H9 (cell line): ENCODE data around the gene YPEL3. TPM values are rescaled to one million over a fixed set of nuclear protein-coding genes. Genes with fewer than 3 reads are reported as not detected.

Experiments used
- DNase-seq: peaks from one replicate; pipeline ENCODE4 v3.0.0-alpha.2; 2017
- H2AFZ ChIP-seq: one replicate; pipeline ENCODE4 v1.6.1; 2013; ENCODE audit warnings: mild to moderate bottlenecking, low read length, control low read depth, moderate library complexity
- H2AK5ac ChIP-seq: 2 replicates; pipeline ENCODE4 v1.6.1; 2013; ENCODE audit warnings: low read length, control low read depth, mixed read lengths; ENCODE audit not compliant: insufficient read length
- H2BK120ac ChIP-seq: one replicate; pipeline ENCODE4 v1.6.1; 2013; ENCODE audit warnings: low read depth, mild to moderate bottlenecking, low read length, control low read depth, inconsistent platforms; ENCODE audit not compliant: poor library complexity, severe bottlenecking
- H2BK12ac ChIP-seq: 2 replicates; pipeline ENCODE4 v1.6.1; 2013; ENCODE audit warnings: low read length, control low read depth, mixed read lengths, low read depth; ENCODE audit not compliant: insufficient read length
- H2BK15ac ChIP-seq: 2 replicates; pipeline ENCODE4 v1.6.1; 2013; ENCODE audit warnings: low read depth, low read length, control low read depth
- H2BK20ac ChIP-seq: one replicate; pipeline ENCODE4 v1.6.1; 2013; ENCODE audit warnings: low read depth, mild to moderate bottlenecking, low read length, control low read depth, inconsistent platforms; ENCODE audit not compliant: poor library complexity, severe bottlenecking
- H2BK5ac ChIP-seq: 2 replicates; pipeline ENCODE4 v1.6.1; 2013; ENCODE audit warnings: low read length, control low read depth, mixed read lengths; ENCODE audit not compliant: insufficient read length
- H3K14ac ChIP-seq: 2 replicates; pipeline ENCODE4 v1.6.1; 2013; ENCODE audit warnings: low read length, control low read depth; ENCODE audit not compliant: insufficient read depth
- H3K18ac ChIP-seq: 2 replicates; pipeline ENCODE4 v1.6.1; 2013; ENCODE audit warnings: low read depth, mild to moderate bottlenecking, mixed read lengths, low read length, control low read depth; ENCODE audit not compliant: insufficient read length
- H3K23ac ChIP-seq: 2 replicates; pipeline ENCODE4 v1.6.1; 2013; ENCODE audit warnings: low read length, control low read depth, mixed read lengths, low read depth; ENCODE audit not compliant: insufficient read length
- H3K23me2 ChIP-seq: 2 replicates; pipeline ENCODE4 v1.6.1; 2013; ENCODE audit warnings: low read depth, mild to moderate bottlenecking, mixed read lengths, low read length, control low read depth; ENCODE audit not compliant: insufficient read length, poor library complexity, severe bottlenecking
- H3K27ac ChIP-seq: 2 replicates; pipeline ENCODE4 v1.5.1; 2013; ENCODE audit warnings: low read length, control low read depth, mixed read lengths, low read depth; ENCODE audit not compliant: insufficient read length
- H3K27me3 ChIP-seq: 2 replicates; pipeline ENCODE4 v1.6.1; 2013; ENCODE audit warnings: low read length, control low read depth, inconsistent platforms; ENCODE audit not compliant: insufficient read depth
- H3K4ac ChIP-seq: 2 replicates; pipeline ENCODE4 v1.6.1; 2013; ENCODE audit warnings: low read depth, mild to moderate bottlenecking, control low read depth, inconsistent platforms, low read length, moderate library complexity
- H3K4me1 ChIP-seq: 2 replicates; pipeline ENCODE4 v1.6.1; 2013; ENCODE audit warnings: low read length, control low read depth, inconsistent platforms; ENCODE audit not compliant: insufficient read depth
- H3K4me2 ChIP-seq: 2 replicates; pipeline ENCODE4 v1.6.1; 2013; ENCODE audit warnings: low read length, control low read depth, mixed read lengths; ENCODE audit not compliant: insufficient read length, insufficient read depth
- H3K56ac ChIP-seq: 2 replicates; pipeline ENCODE4 v1.6.1; 2013; ENCODE audit warnings: low read depth, mild to moderate bottlenecking, mixed read lengths, low read length, control low read depth; ENCODE audit not compliant: insufficient read length
- H3K79me1 ChIP-seq: 2 replicates; pipeline ENCODE4 v1.6.1; 2013; ENCODE audit warnings: low read depth, mild to moderate bottlenecking, moderate library complexity, low read length, control low read depth, inconsistent platforms; ENCODE audit not compliant: insufficient read depth, poor library complexity, severe bottlenecking
- H3K79me2 ChIP-seq: 2 replicates; pipeline ENCODE4 v1.6.1; 2013; ENCODE audit warnings: low read length, control low read depth, inconsistent platforms; ENCODE audit not compliant: insufficient read depth
- H3K9ac ChIP-seq: 2 replicates; pipeline ENCODE4 v1.6.1; 2013; ENCODE audit warnings: low read length, control low read depth, mixed read lengths; ENCODE audit not compliant: insufficient read length; ENCODE audit errors: extremely low read depth
- H3K9me3 ChIP-seq: one replicate; pipeline ENCODE4 v1.6.1; 2013; ENCODE audit warnings: low read depth, low read length, inconsistent platforms; ENCODE audit not compliant: control insufficient read depth
- H3T11ph ChIP-seq: one replicate; pipeline ENCODE4 v1.6.1; 2013; ENCODE audit warnings: mild to moderate bottlenecking, low read length, control low read depth, inconsistent platforms
- H4K20me1 ChIP-seq: one replicate; pipeline ENCODE4 v1.6.1; 2013; ENCODE audit not compliant: control insufficient read depth, insufficient read length, insufficient read depth
- H4K5ac ChIP-seq: 2 replicates; pipeline ENCODE4 v1.6.1; 2013; ENCODE audit warnings: low read depth, mild to moderate bottlenecking, mixed read lengths, low read length, control low read depth; ENCODE audit not compliant: insufficient read length
- H4K8ac ChIP-seq: replicated peaks from 2 replicates; pipeline ENCODE4 v1.6.1; 2013; ENCODE audit warnings: low read length, control low read depth, mixed read lengths, low read depth; ENCODE audit not compliant: insufficient read length
- H4K91ac ChIP-seq: 2 replicates; pipeline ENCODE4 v1.6.1; 2013; ENCODE audit warnings: low read depth, mild to moderate bottlenecking, moderate library complexity, mixed read lengths, low read length, control low read depth; ENCODE audit not compliant: insufficient read length
- H3K27ac Mint-ChIP-seq, 3 experiments: 2 replicates in 2 of 3; 3 replicates in 1 of 3; pipeline ENCODE4 v1.8.0; 2020 to 2021; ENCODE audit warnings: mixed read lengths in 3 of 3, mild to moderate bottlenecking in 1 of 3, moderate library complexity in 1 of 3
- H3K27me3 Mint-ChIP-seq: 2 replicates; pipeline ENCODE4 v1.8.0; 2021; ENCODE audit warnings: low read depth, mild to moderate bottlenecking, moderate library complexity, mixed read lengths
- H3K36me3 Mint-ChIP-seq, 3 experiments: 2 replicates in 2 of 3; 3 replicates in 1 of 3; pipeline ENCODE4 v1.8.0; 2020 to 2021; ENCODE audit warnings: low read depth in 3 of 3, mixed read lengths in 3 of 3; ENCODE audit not compliant: insufficient read depth in 1 of 3
- H3K4me1 Mint-ChIP-seq, 2 experiments: 2 replicates each; pipeline ENCODE4 v1.8.0; 2020; ENCODE audit warnings: mixed read lengths in 2 of 2
- H3K4me3 Mint-ChIP-seq, 2 experiments: 2 replicates in 1 of 2; 3 replicates in 1 of 2; pipeline ENCODE4 v1.8.0; 2020 to 2021; ENCODE audit warnings: mild to moderate bottlenecking in 2 of 2, mixed read lengths in 2 of 2, moderate library complexity in 1 of 2
- H3K9me3 Mint-ChIP-seq, 2 experiments: 2 replicates in 1 of 2; 3 replicates in 1 of 2; pipeline ENCODE4 v1.8.0; 2020; ENCODE audit warnings: mild to moderate bottlenecking in 2 of 2, mixed read lengths in 2 of 2, moderate library complexity in 1 of 2
- WGBS: extraction: QIAGEN DNeasy Blood & Tissue Kit; methylation state at CpG from one replicate; pipeline ENCODE4 v1.1.7; 2013; ENCODE audit warnings: missing lambda C conversion rate, low lambda C conversion rate, mixed read lengths; ENCODE audit not compliant: insufficient read length; ENCODE audit errors: extremely low coverage; 5-methylcytosine and 5-hydroxymethylcytosine counted together
- total RNA-seq: library from RNA; stranded (reverse); gene quantifications from 2 replicates; pipeline ENCODE4 v1.2.1, GENCODE V29; 2021
- TF ChIP-seq, protein P1 (sequence below): fragments of 200-600 bp; sonication (generic); conservative IDR thresholded peaks from 3 replicates; pipeline ENCODE4 v1.8.0; 2021; ENCODE audit warnings: antibody characterized with exemption, mild to moderate bottlenecking

The YPEL3 gene
- total RNA-seq, 1 experiment from 2014 or later, result 27.5 TPM

DNA sequence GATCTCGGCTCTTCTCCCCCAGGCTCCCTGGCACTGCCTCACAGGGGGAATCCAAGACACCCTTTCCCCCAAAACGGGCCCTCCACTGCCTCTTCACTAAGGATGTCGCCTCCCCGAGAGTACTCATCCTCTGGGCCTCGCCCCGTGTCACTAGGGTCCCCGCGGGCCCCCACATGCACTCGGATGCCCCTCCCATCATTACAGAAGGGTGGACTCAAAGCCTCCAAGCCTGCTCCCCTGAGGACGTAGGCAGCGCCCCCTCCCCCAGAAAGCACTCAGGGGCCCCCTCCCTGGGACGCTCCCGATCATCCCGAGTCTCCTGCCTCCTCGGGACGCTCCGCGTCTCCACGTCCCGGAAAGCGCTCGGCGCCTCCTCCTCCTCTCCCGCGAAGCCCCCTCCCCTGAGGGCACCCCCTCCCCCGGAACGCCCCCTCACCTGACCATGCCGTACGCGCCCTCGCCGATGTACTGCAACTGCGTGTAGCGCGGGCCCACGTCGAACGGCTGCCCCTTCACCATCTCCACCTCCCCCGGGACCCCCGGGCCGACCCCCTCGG is 26.7 kb upstream of the YPEL3 start:
- Histone ChIP-seq H2BK12ac (no peak overlapping the region), H3K79me1 (no peaks in the 10 kb centered on the region), H3K56ac (no peak overlapping the region), H4K91ac (no peak overlapping the region), H2AFZ (no peak overlapping the region), H3K4ac (no peak overlapping the region), H3K27ac (no peak overlapping the region), H3K23me2 (peaks cover 3% of the 10 kb centered on the region), H2BK5ac (no peak overlapping the region), H3K27me3 (no peaks in the 10 kb centered on the region; the same call in 1 of the 2 replicates), H3K18ac (peak overlapping the region; percentile 76), H3K4me1 (no peaks in the 10 kb centered on the region), H3K23ac (no peak overlapping the region), H3T11ph (no peak overlapping the region), H2BK120ac (no peak overlapping the region), H4K20me1 (no peaks in the 10 kb centered on the region), H3K14ac (peak overlapping the region; percentile 81; the same call in 1 of the 2 replicates), H4K8ac (no peak overlapping the region), H4K5ac (no peak overlapping the region), H3K9ac (no peak overlapping the region), H3K4me2 (peak overlapping the region; percentile 52), H3K79me2 (no peaks in the 10 kb centered on the region), H2AK5ac (no peak overlapping the region), H2BK15ac (no peak overlapping the region), H3K9me3 (no peaks in the 10 kb centered on the region), H2BK20ac (no peak overlapping the region)
- DNase-seq, result no peak
- TF ChIP-seq, protein P1, sequence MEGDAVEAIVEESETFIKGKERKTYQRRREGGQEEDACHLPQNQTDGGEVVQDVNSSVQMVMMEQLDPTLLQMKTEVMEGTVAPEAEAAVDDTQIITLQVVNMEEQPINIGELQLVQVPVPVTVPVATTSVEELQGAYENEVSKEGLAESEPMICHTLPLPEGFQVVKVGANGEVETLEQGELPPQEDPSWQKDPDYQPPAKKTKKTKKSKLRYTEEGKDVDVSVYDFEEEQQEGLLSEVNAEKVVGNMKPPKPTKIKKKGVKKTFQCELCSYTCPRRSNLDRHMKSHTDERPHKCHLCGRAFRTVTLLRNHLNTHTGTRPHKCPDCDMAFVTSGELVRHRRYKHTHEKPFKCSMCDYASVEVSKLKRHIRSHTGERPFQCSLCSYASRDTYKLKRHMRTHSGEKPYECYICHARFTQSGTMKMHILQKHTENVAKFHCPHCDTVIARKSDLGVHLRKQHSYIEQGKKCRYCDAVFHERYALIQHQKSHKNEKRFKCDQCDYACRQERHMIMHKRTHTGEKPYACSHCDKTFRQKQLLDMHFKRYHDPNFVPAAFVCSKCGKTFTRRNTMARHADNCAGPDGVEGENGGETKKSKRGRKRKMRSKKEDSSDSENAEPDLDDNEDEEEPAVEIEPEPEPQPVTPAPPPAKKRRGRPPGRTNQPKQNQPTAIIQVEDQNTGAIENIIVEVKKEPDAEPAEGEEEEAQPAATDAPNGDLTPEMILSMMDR, result no peak
- H3K27ac Mint-ChIP-seq, result peak overlapping the region in 1 of 3 experiments; percentile 86; a peak in 1 of 7 replicates
- no peaks in the 10 kb centered on the region for H3K9me3 Mint-ChIP-seq
- peaks cover 4% of the 10 kb centered on the region for H3K27me3 Mint-ChIP-seq
- no CpG with 5 or more reads among the region's 42 CpGs for WGBS
- peak overlapping the region; percentile 79 to 89 for H3K4me3 Mint-ChIP-seq
- H3K36me3 Mint-ChIP-seq, result peaks cover 0 to 19% (median 12%) of the 10 kb centered on the region in 3 experiments; a peak in 5 of 7 replicates
- H3K4me1 Mint-ChIP-seq, result peaks cover 8 to 14% of the 10 kb centered on the region in 2 experiments
